Tibial nerve (tissue), 3 donors: Measurements from ENCODE around the gene KATNB1.

Experiments
- CTCF ChIP-seq, 5 experiments: fragments of 200-600 bp in 3 of 5; fragments of 450-650 bp in 2 of 5; sonication (generic) in 3 of 5; IDR thresholded peaks; one replicate each; pipeline ENCODE4 v1.5.1; 2016 to 2019; ENCODE audit warnings: antibody characterized with exemption in 5 of 5, mild to moderate bottlenecking in 3 of 5, moderate library complexity in 2 of 5
- POLR2A ChIP-seq, 2 donors: fragments of 450-650 bp; IDR thresholded peaks; one replicate each; pipeline ENCODE4 v1.6.1; 2017; ENCODE audit warnings: antibody characterized with exemption in 2 of 2, mild to moderate bottlenecking in 2 of 2, moderate library complexity in 2 of 2

DNA sequence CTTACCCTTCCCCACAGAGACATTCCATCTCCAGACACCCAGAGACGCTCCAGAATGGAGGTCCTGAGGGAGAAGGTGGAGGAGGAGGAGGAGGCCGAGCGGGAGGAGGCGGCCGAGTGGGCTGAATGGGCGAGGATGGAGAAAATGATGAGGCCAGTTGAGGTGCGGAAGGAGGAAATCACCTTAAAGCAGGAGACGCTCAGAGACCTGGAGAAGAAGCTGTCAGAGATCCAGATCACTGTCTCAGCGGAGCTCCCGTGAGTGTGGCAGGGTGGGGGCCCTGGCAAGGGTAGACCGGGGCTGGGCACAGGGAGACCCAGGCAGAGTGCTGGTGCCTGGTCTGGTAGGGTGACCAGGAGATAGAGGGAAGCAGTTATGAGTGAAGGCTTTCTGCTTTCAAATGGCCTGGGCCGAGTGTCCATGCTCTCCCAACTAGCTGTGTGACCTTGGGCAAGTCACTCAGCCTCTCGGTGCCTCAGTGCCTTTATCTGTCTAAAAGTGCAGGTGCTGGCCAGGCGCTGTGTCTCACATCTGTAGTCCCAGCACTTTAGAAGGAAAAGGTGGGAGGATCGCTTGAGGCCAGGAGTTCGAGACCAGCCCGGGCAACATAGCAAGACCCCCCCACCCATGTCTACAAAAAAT, 37.6 kb upstream of the KATNB1 start:
- TF ChIP-seq CTCF (IDR thresholded peaks at IDR 0.05) = no peak
- TF ChIP-seq POLR2A (IDR thresholded peaks at IDR 0.05) = no peak
